ENCODE results near the gene RASD1.

- TF ChIP-seq CTCF (IDR thresholded peaks at IDR 0.05; ENCODE audit: low read depth, low read length, poor library complexity, severe bottlenecking) (no peak), EZH2phosphoT487 (IDR thresholded peaks at IDR 0.05; ENCODE audit: borderline replicate concordance, low read length) (no peak)
Observed at GRCh38 chr17:17541640-17542001, 45.4 kb upstream of the RASD1 start.
